Cardiac fibroblast (primary cell): ENCODE results near the gene NANOS2.
"Not testable (repeated sequence)": the region's sequence is repeated elsewhere in the genome, so short reads cannot be mapped to it uniquely, and the experiment has no call there.

Experiments
- DNase-seq, 2 donors: peaks; one replicate each; pipeline versions ENCODE4 v3.0.0 to v3.0.0-alpha.2; 2010; ENCODE audit warnings: low read depth in 2 of 2
- H3K4me3 ChIP-seq, 2 donors: replicated peaks in 1 of 2; 1 replicate in 1 of 2; 2 replicates in 1 of 2; pipeline ENCODE4 v1.5.1; 2011; ENCODE audit warnings: low read depth in 2 of 2, low read length in 2 of 2, mild to moderate bottlenecking in 2 of 2, moderate library complexity in 1 of 2
- CTCF ChIP-seq: IDR thresholded peaks from one replicate; pipeline ENCODE4 v1.5.1; 2011; ENCODE audit warnings: low read depth, mild to moderate bottlenecking, low read length, inconsistent platforms

The NANOS2 gene

GRCh38 chr19:45897261-45897812 lies 17.2 kb downstream of the NANOS2 start:
- no peak for DNase-seq
- H3K4me3 ChIP-seq: no peak overlapping the region
- no peak for TF ChIP-seq CTCF

- H3K4me3 ChIP-seq, DNase-seq: not testable (repeated sequence)
These were observed 18.5 kb downstream of the NANOS2 start for GRCh38 chr19:45895983-45896599.

- TF ChIP-seq CTCF: no peak
- DNase-seq: no peak
- no peak overlapping the region for H3K4me3 ChIP-seq
These were observed 19.0 kb downstream of the NANOS2 start for GRCh38 chr19:45895519-45895972.

GRCh38 chr19:45890877-45891276 lies 23.7 kb downstream of the NANOS2 start:
- no peak for DNase-seq
- no peak overlapping the region for H3K4me3 ChIP-seq
- TF ChIP-seq CTCF: no peak

- no peak for TF ChIP-seq CTCF
These were observed 25.2 kb downstream of the NANOS2 start for GRCh38 chr19:45889210-45889885.

GRCh38 chr19:45887200-45887710 lies 27.3 kb downstream of the NANOS2 start:
- peak overlapping the region; percentile 58 to 73 for H3K4me3 ChIP-seq
- TF ChIP-seq CTCF: no peak
- DNase-seq: no peak

More at GRCh38 chr19:45889210-45889885, 25.2 kb downstream of the NANOS2 start:
- no peak overlapping the region for H3K4me3 ChIP-seq
- DNase-seq: no peak

GRCh38 chr19:45886427-45887199 lies 28.0 kb downstream of the NANOS2 start:
- peak overlapping the region; percentile 58 to 73 for H3K4me3 ChIP-seq
- TF ChIP-seq CTCF: no peak
- peak; percentile 95 to 96 for DNase-seq
